Testis (tissue), 2 donors: Measurements from ENCODE around the gene ARRB2.

Experiments used
- CTCF ChIP-seq, 3 experiments: fragments of 450-650 bp in 2 of 3; fragments of 200-600 bp in 1 of 3; sonication (generic) in 1 of 3; IDR thresholded peaks; one replicate each; pipeline ENCODE4 v1.5.1; 2016 to 2019; ENCODE audit warnings: antibody characterized with exemption in 3 of 3, mild to moderate bottlenecking in 2 of 3, moderate library complexity in 1 of 3
- POLR2A ChIP-seq: fragments of 450-650 bp; IDR thresholded peaks from one replicate; pipeline ENCODE4 v1.6.1; 2017; ENCODE audit warnings: antibody characterized with exemption, mild to moderate bottlenecking, moderate library complexity

- no peak for TF ChIP-seq CTCF (IDR thresholded peaks at IDR 0.05)
- no peak for TF ChIP-seq POLR2A
These were observed 44.1 kb upstream of the ARRB2 start for GRCh38 chr17:4666296-4666695.
